ENCODE measurements around the gene CCL3.
"Not testable (repeated sequence)": the region's sequence is repeated elsewhere in the genome, so short reads cannot be mapped to it uniquely, and the experiment has no call there.

The CCL3 gene

DNA sequence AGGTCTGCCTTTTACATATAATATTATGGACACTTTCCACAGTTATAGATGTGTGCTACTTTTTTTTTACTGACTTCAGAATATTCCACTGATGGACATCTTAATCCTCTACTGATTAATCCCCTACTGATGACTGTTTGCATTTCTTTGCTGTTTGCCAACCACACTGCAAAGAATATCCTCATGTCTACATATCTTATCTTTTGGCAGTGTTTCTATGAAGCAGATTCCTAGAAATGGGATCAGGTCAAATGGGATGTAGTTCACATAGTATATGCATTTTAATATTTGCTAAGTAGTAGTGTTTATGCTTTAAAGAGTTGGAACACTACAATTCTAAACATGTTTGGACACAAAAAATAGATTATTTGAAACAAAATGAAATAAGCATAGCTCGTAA, 3.2 kb downstream of the CCL3 start:
- DNase-seq (ENCODE audit: low read depth in 2 of 2), result no peak

DNA sequence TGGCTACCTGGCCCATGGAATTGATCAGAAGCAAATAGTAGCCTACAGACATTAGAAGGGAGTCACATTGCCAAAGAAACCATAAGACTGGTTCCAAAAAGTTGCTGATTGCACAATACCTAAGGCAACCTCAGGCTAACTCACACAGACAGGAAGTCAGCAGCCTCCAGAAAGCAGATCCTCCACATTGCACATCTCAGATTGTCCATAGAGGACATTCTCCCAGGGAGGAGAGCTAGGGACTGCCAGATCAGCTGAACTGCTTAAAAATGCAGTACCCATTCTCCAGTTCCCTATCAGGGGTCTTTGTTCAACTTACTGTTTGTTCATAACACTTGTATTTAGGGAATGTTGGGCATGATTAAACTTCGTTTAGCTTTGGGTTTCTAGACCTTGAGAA, 4.2 kb downstream of the CCL3 start:
- no peak for DNase-seq (ENCODE audit: low read depth in 2 of 2)

- DNase-seq (ENCODE audit: low read depth in 2 of 2), result not testable (repeated sequence)
Measured at GRCh38 chr17:36083691-36084090, 6.3 kb downstream of the CCL3 start.

DNA sequence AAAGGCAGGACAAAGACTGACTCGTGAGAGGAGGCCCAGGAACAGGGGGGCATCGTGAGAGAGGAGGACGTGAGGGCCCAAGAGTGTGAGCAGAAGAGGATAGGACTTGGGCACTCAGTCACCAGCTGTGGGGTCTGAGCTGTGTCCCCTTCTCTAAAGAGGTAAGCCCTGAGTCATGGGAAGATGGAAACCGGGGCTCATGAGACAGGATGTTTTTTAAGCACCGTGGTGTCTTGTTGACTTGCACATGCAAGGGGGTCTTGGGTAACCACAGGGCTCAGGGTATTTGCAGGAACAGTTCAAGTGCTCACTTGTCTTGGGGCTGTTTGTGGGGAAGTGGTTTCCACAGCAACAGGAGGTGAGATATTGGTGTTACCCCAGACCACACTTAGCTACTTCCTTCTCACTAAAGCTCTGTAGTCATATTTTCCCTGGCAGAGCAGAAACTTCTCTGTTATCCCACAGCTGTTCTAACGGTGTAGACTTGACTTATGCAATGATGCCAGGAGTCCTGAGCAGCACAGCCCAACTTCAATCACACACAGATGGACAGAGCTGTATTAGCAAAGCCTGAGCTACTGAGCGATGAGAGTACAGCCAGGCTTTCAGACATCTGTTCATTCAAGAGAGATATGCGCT, 7.3 kb downstream of the CCL3 start:
- DNase-seq (ENCODE audit: low read depth in 2 of 2), result not testable (repeated sequence)

DNA sequence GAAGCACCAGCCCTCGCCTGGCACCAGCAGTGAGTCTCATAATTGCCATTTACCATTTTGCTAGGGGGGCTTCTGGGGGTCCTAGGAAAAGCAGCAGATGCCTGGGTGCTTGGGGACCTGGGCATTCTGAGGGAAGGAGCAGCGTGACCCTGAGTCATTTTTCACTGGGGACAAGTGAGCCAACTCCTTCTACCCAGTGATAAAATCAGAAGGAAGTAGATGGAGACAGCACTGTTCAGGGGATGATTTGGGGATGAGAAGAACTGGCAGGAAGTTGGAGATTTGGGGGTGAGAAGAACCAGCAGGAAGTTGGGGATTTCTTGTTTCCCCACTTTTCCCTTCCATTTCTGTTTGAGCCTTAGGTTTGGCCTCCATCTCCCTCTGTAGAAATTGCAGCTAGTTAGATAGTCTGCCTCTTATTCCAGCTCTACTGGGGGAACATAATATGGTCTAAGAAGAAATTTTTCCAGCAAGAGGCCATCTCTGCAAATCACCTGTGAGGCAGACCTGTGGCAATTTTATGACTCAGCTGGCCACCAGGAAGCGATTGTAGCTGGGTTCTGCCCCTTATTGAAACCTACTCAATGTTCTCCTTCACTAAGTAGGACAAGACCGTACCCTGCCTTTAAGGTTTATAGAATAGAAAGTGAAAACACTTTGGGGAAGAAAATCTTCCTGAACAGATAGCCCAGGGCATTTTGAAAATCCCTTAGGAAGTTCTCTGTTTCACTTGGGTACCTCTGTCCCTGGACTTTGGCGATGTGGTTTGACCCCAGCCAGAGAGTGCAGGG, 8.1 kb downstream of the CCL3 start:
- DNase-seq (ENCODE audit: low read depth in 2 of 2), result not testable (repeated sequence)

GRCh38 chr17:36074365-36074764, 15.6 kb downstream of the CCL3 start:
- no peak for DNase-seq (ENCODE audit: low read depth in 2 of 2)

- no peak for DNase-seq (ENCODE audit: low read depth in 2 of 2)
Measured at GRCh38 chr17:36072431-36073121, 17.4 kb downstream of the CCL3 start.

GRCh38 chr17:36071751-36072150, 18.2 kb downstream of the CCL3 start:
- DNase-seq (ENCODE audit: low read depth in 2 of 2), result no peak

- DNase-seq (ENCODE audit: low read depth in 2 of 2), result no peak
Measured at GRCh38 chr17:36070427-36070826, 19.5 kb downstream of the CCL3 start.

DNA sequence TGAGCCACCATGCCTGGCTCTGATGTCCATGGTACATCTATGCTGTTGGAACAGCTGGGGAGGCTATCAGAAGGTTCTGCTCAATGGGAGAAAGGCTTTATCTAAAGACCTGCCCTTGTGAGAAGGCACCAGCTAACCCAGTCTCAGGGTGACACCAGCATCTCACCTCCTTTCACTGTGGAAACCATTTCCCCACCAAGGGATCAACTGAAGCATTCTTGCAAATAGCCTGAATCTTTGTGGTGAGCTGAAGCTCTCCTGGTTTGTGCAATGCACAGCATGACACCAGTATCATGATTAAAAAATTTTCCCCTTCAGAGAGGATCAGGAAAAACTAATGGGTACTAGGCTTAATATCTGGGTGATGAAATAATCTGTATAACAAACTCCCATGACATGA, 20.8 kb downstream of the CCL3 start:
- DNase-seq (ENCODE audit: low read depth in 2 of 2), result no peak

DNA sequence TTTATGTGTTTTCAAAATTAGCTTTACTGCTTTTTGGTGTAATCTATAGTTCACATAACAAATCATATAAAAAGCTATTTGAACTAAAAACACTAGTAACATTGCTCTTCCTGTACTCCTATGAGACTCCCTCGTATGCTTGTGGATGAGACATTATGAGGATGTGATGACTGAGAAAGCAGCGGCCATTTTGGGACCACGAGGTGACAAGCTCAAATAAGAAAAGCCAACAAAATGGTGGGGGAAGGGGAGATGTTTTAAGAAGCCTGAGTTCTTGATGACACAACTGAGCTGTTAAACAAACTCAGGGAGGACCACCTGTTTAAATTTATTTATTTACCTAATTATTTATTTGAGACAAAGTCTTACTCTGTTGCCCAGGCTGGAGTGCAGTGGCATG, 21.4 kb downstream of the CCL3 start:
- no peak for DNase-seq (ENCODE audit: low read depth in 2 of 2)

DNA sequence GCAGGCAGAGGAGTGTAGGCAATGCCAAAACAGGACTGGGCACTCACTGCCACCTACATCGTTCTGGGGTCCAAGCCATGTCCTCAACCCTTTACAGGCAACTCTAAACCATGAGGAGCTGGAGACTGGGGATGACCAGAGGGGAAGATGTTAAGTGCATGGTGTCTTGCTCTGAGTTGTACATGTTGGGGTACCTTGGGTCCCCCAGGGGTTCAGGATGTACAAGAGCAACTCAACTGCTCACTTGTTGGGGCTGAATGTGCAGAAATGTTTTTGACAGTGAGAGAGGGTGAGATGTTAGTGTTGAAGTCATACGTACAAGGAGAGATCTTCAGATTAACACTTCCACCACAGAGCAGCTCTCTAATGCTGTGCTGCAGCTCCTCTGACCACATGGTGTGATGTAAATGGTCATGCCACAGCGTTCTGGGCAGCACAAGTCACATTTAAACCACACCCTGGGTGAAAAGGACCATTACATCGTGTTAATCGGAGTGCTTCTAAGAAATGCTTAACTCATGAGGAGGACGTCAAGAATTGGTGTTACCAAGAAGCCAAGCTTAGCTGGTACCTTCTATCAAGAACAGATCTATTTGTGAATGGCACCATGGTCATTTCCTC, 23.5 kb downstream of the CCL3 start:
- DNase-seq (ENCODE audit: low read depth in 2 of 2), result no peak

GRCh38 chr17:36063786-36064541, 26.0 kb downstream of the CCL3 start, which contains the start of gene CCL18:
Gene CCL18, plus strand, starts transcription at chr17:36064272. Its CDS starts 71 bp downstream, at chr17:36064343.
- no peak for DNase-seq (ENCODE audit: low read depth in 2 of 2)

GRCh38 chr17:36060816-36061215, 29.1 kb downstream of the CCL3 start:
- DNase-seq (ENCODE audit: low read depth in 2 of 2), result no peak

- DNase-seq (ENCODE audit: low read depth in 2 of 2), result no peak
Measured at GRCh38 chr17:36059406-36059805, 30.5 kb downstream of the CCL3 start.

DNA sequence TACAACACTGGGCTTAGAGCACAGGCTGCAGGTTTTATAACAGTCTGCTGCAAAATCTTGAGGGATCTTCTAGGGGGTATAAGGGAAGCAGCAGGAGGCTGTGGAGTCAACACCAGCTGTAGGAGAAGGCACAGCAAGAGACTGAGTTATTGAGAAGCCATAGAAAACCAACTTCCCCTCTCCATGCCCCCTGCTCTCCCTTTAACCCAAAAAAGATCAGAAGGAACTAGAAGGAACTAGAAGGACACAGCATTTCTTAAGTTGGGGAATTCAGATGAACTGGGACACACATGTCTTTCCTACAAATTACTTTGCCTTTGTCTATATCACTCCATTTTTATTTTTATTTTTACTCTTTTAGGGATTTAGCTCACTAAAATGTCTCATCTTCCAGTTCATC, 32.0 kb downstream of the CCL3 start:
- DNase-seq (ENCODE audit: low read depth in 2 of 2), result no peak

GRCh38 chr17:36055921-36056520, 33.9 kb downstream of the CCL3 start:
- no peak for DNase-seq (ENCODE audit: low read depth in 2 of 2)

- DNase-seq (ENCODE audit: low read depth in 2 of 2), result no peak
Measured at GRCh38 chr17:36055171-36055570, 34.8 kb downstream of the CCL3 start.

DNA sequence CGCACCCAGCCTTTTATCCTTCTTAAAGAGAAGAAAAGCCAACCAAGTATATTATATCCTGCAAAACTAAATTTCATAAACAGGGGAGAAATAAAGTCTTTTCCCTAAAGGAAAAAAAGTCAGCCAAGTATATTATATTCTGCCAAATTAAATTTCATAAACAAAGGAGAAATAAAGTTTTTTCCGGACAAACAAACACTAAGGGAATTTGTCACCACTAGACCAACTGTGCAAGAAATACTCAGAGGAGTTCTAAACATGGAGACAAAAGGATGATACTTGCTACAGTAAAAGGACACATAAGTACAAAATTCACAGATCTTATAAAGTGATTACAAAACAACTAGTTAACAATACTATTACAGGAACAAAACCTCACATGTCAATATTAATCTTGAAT, 40.3 kb downstream of the CCL3 start:
- no peak for DNase-seq (ENCODE audit: low read depth in 2 of 2)

DNA sequence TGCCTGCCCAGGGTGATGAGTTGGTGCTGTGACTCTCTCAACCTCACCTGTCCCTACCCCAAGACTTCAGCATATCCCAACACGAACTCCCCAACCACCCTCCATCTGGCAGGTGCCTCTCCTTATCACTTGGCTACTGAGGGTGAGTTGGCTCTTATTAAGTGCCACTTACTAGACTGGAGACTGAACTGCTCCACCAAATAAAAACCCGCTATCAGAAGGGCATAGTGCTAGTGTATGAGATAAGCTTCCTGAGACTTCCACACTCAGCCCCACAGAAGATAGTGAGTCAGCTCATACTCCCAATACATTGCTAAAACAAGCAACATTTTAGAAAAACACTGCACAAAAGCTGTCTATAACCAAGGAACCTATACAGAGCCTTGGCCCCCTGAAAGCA, 41.9 kb downstream of the CCL3 start:
- no peak for DNase-seq (ENCODE audit: low read depth in 2 of 2)

Data from fibroblast of skin of left biceps (primary cell).